Prostate gland (tissue), 2 donors: Measurements from ENCODE around the gene PRKACG. TPM values are rescaled to one million over a fixed set of nuclear protein-coding genes. Genes with fewer than 3 reads are reported as not detected.

Experiments
- DNase-seq: peaks from one replicate; pipeline ENCODE4 v3.0.0-alpha.2; 2019; ENCODE audit warnings: low spot score
- H3K27ac ChIP-seq, 2 donors: fragments of 200-600 bp; sonication (generic); 2 replicates each; pipeline ENCODE4 v1.5.1; 2017 to 2019
- H3K27me3 ChIP-seq: fragments of 200-600 bp; sonication (generic); replicated peaks from 2 replicates; pipeline ENCODE4 v1.5.1; 2019; ENCODE audit not compliant: insufficient read depth
- H3K36me3 ChIP-seq, 2 donors: fragments of 200-600 bp; sonication (generic); 1 replicate in 1 of 2; 2 replicates in 1 of 2; pipeline versions ENCODE4 v1.5.1 to v1.8.1; 2017 to 2019
- H3K4me1 ChIP-seq: fragments of 200-600 bp; sonication (generic); replicated peaks from 2 replicates; pipeline ENCODE4 v1.5.1; 2019
- H3K4me3 ChIP-seq, 2 donors: fragments of 200-600 bp; sonication (generic); 2 replicates each; pipeline ENCODE4 v1.5.1; 2017 to 2019
- H3K9me3 ChIP-seq: fragments of 200-600 bp; sonication (generic); 2 replicates; pipeline ENCODE4 v1.5.1; 2017
- POLR2A ChIP-seq: fragments of 450-650 bp; IDR thresholded peaks from one replicate; pipeline ENCODE4 v1.6.1; 2016; ENCODE audit warnings: antibody characterized with exemption, mild to moderate bottlenecking
- POLR2AphosphoS5 ChIP-seq: sonication (generic); formaldehyde crosslinking; IDR thresholded peaks from one replicate; pipeline ENCODE4 v1.6.1; 2017; ENCODE audit warnings: antibody characterized with exemption
- WGBS: methylation state at CpG from one replicate; pipeline ENCODE4 v1.1.5; 2018; 5-methylcytosine and 5-hydroxymethylcytosine counted together
- intact Hi-C: fragments of 100-400 bp; cut with DNase I; formaldehyde crosslinking; loops from one replicate; pipeline ENCODE4 v1.14.2; 2022
- total RNA-seq, 2 donors: library from RNA; depleted of rRNA; stranded (reverse); fragments of >200 nt; gene quantifications; one replicate each; pipeline ENCODE4 v1.1.0, GENCODE V29; 2016
- TF ChIP-seq, protein P1 (sequence below), 4 experiments: fragments of 200-600 bp in 2 of 4; fragments of 450-650 bp in 2 of 4; sonication (generic) in 2 of 4; IDR thresholded peaks; 1 replicate in 3 of 4; 2 replicates in 1 of 4; pipeline ENCODE4 v1.5.1; 2016 to 2019; ENCODE audit warnings: antibody characterized with exemption in 4 of 4, mild to moderate bottlenecking in 2 of 4, moderate library complexity in 2 of 4

PRKACG gene
- total RNA-seq, 2 donors from 2014 or later = 5.1 TPM; not detected in 1

DNA sequence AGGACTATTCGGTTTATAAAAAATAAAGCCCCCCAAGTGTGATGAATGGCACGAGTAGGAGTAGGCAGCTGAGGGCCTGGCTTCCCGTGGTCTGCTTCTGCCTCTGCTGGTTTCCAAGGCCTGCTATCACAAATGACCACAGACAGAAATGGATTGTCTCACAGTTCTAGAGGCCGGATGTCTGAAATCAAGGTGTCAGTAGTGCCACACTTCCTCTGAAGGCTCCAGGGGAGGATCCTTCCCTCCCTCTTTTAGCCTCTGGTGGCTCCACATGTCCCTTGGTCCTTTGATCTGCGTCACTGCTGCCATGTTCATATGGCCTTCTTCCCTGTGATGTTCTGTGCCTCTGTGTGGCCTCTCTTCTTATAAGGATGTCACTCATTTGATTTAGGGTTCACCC lies 15.1 kb downstream of the PRKACG start:
- WGBS = 75% methylated on average over 5 of the region's 5 CpGs
- Histone ChIP-seq H3K36me3 (no peaks in the 10 kb centered on the region), H3K4me1 (no peaks in the 10 kb centered on the region), H3K9me3 (no peaks in the 10 kb centered on the region), H3K27ac (no peak overlapping the region), H3K4me3 (no peak overlapping the region), H3K27me3 (no peaks in the 10 kb centered on the region)
- no peak for DNase-seq
- TF ChIP-seq, protein P1, sequence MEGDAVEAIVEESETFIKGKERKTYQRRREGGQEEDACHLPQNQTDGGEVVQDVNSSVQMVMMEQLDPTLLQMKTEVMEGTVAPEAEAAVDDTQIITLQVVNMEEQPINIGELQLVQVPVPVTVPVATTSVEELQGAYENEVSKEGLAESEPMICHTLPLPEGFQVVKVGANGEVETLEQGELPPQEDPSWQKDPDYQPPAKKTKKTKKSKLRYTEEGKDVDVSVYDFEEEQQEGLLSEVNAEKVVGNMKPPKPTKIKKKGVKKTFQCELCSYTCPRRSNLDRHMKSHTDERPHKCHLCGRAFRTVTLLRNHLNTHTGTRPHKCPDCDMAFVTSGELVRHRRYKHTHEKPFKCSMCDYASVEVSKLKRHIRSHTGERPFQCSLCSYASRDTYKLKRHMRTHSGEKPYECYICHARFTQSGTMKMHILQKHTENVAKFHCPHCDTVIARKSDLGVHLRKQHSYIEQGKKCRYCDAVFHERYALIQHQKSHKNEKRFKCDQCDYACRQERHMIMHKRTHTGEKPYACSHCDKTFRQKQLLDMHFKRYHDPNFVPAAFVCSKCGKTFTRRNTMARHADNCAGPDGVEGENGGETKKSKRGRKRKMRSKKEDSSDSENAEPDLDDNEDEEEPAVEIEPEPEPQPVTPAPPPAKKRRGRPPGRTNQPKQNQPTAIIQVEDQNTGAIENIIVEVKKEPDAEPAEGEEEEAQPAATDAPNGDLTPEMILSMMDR (IDR thresholded peaks at IDR 0.05) = no peak
- TF ChIP-seq POLR2AphosphoS5 (no peak), POLR2A (no peak)
- intact Hi-C loops = loop anchor here (10.0 kb wide), 1 partner anchor 214 kb away; a partner anchor contains a TSS

DNA sequence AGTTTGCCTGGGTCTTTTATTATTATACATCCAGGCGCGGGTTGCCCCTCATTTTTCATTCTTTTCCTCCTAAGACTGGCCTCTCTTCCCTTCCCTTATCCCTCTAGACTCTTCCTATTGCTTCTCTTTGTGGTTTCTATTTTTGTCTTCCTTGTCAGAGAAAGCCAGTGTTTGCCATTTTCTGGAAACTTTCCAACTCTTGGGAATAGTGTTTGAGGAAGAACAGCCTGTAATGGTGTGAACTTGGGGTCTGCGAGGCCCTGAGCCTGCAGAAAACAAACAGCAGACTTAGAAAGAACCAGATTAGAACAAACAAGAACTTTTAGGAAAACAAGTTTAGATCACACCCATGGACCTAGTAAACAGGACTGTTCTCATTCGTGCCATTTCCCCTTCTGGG lies 15.5 kb downstream of the PRKACG start:
- H3K27me3 ChIP-seq = no peaks in the 10 kb centered on the region
- no peaks in the 10 kb centered on the region for H3K36me3 ChIP-seq
- H3K4me1 ChIP-seq = no peaks in the 10 kb centered on the region
- H3K4me3 ChIP-seq = no peak overlapping the region
- H3K9me3 ChIP-seq = no peaks in the 10 kb centered on the region
- 61% methylated on average over 4 of the region's 4 CpGs for WGBS
- intact Hi-C loops = loop anchor here (10.0 kb wide), 1 partner anchor 214 kb away; a partner anchor contains a TSS
- TF ChIP-seq POLR2A (no peak), POLR2AphosphoS5 (no peak)
- TF ChIP-seq, protein P1 (IDR thresholded peaks at IDR 0.05) = no peak
- DNase-seq = no peak
- H3K27ac ChIP-seq = no peak overlapping the region

DNA sequence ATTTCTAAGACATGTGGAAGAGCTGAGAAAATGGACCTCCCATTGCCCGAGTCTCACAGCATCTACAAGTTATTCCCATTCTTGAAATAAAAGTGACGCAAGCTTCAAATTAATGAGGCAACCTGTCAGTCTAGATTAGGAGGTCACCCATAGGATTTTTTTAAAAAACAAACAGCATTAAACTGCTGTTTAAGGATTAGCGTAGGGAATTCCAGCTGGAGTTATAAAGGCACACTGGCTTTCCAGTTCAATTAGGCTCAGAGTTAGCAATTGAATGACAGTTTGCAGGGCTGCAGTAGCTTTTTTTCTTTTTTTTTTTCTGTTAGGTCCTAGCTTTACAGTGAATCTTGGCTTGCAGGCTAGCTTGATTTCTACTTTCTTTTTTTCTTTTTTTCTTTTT lies 16.2 kb downstream of the PRKACG start:
- WGBS = 77% methylated on average over 3 of the region's 3 CpGs
- intact Hi-C loops = loop anchor here (10.0 kb wide), 1 partner anchor 213 kb away; a partner anchor contains a TSS
- Histone ChIP-seq H3K9me3 (no peaks in the 10 kb centered on the region), H3K27me3 (no peaks in the 10 kb centered on the region), H3K4me3 (no peak overlapping the region), H3K36me3 (no peaks in the 10 kb centered on the region), H3K27ac (no peak overlapping the region), H3K4me1 (no peaks in the 10 kb centered on the region)
- no peak for DNase-seq
- TF ChIP-seq, protein P1 (IDR thresholded peaks at IDR 0.05) = no peak
- TF ChIP-seq POLR2A = no peak
- no peak for TF ChIP-seq POLR2AphosphoS5

DNA sequence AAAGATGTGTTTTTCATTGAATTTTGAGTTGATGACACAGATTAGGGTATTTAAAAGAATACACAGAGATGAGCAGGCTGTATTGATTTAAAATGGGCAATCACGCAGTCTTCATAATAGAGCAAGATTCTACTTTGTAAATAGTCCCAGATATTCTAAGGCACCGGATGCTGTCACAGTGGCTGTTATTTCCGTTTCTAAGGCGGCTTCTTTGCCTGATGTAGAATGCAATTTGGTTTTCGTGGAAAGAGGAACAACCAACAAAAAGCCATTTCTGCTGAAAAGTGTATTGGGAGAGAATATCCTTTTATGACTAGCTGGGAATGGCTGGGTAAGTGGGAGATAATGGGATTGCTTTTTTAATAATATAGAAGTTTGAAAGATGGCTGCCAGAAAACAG lies 17.5 kb downstream of the PRKACG start:
- Histone ChIP-seq H3K4me3 (no peak overlapping the region), H3K4me1 (no peaks in the 10 kb centered on the region), H3K9me3 (no peaks in the 10 kb centered on the region), H3K27ac (no peak overlapping the region), H3K36me3 (no peaks in the 10 kb centered on the region), H3K27me3 (no peaks in the 10 kb centered on the region)
- intact Hi-C loops = loop anchor here (10.0 kb wide), 1 partner anchor 212 kb away; a partner anchor contains a TSS
- DNase-seq = no peak
- TF ChIP-seq, protein P1 (IDR thresholded peaks at IDR 0.05) = no peak
- TF ChIP-seq POLR2A = no peak
- no peak for TF ChIP-seq POLR2AphosphoS5
- 88% methylated on average over 5 of the region's 5 CpGs for WGBS

DNA sequence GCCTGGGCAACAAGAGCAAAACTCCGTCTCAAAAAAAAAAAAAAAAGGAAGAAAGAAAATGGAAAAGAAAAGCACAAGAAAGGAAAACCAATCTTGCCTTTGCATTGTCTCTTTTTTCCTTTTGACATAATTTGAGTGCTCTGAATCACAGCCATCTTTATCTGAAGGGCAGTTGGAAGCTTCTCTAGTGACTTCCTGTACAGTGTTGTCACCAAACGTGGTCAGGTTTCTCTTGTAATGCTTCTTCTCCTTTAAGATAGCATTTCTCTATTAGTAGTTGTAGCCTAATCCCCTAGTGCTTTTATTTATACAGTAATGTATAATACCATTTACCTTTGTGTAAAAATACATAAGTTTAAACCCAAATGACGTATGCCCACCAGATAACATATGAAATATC lies 18.1 kb downstream of the PRKACG start:
- Histone ChIP-seq H3K27ac (no peak overlapping the region), H3K4me3 (no peak overlapping the region), H3K36me3 (no peaks in the 10 kb centered on the region), H3K9me3 (no peaks in the 10 kb centered on the region), H3K27me3 (no peaks in the 10 kb centered on the region), H3K4me1 (no peaks in the 10 kb centered on the region)
- TF ChIP-seq POLR2AphosphoS5 (no peak), POLR2A (no peak)
- TF ChIP-seq, protein P1 (IDR thresholded peaks at IDR 0.05) = no peak
- WGBS = 84% methylated on average over 3 of the region's 3 CpGs
- intact Hi-C loops = loop anchor here (10.0 kb wide), 1 partner anchor 211 kb away; a partner anchor contains a TSS
- no peak for DNase-seq
